Amniotic epithelial cell (primary cell): ENCODE results near the gene ZFYVE21.

Experiments
- DNase-seq: peaks from one replicate; pipeline ENCODE4 v3.0.0-alpha.2; 2010; ENCODE audit warnings: low read depth

Gene ZFYVE21

GRCh38 chr14:103705504-103706284 lies 9.9 kb upstream of the ZFYVE21 start:
- DNase-seq, result no peak

- no peak for DNase-seq
These were observed 8.9 kb upstream of the ZFYVE21 start for GRCh38 chr14:103706551-103707328.

DNA sequence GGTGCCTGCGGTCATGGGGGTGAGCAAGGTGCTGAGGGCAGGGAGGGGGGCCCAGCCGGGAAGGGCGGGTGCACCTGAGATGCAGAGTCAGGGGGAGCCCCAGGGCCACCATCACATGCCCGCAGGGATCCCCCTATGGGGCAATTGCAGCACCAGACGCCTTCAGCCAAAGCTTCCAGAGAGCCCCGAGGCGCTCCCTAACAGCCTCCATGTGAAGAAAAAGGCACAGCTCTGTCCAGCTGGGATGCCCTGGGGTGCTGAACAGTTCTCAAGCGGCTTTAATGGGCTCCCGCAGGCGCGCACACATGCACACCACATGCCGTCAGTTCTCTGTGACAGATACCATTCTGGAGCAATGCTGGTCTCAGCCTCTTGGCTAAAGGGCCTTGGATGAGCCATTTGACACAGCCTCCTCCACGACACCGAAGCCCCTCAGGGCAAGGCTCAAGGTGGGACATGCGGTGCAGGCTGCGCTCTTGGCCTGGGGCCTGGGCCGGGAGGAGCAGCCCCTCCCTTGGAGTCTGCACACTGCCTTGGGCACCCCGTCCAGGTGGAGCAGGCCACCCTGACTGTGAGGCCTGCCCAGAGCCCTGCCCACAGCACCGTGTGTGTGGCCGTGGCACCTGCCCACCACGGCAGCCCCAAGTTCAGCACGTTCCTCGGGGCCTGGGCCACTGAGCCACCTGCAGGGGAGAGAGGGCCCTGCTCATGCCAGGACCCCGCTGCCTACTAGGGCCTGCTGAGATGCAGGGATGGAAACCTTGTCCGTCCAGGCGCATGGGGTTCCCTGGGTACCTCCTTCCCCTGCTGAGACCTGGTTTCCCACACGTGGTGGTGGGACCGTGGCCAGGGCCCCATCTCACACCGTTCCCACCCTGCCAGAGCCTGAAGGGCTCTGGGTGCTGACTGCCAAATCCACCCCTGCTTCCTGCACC lies 8.0 kb upstream of the ZFYVE21 start:
- DNase-seq, result no peak

DNA sequence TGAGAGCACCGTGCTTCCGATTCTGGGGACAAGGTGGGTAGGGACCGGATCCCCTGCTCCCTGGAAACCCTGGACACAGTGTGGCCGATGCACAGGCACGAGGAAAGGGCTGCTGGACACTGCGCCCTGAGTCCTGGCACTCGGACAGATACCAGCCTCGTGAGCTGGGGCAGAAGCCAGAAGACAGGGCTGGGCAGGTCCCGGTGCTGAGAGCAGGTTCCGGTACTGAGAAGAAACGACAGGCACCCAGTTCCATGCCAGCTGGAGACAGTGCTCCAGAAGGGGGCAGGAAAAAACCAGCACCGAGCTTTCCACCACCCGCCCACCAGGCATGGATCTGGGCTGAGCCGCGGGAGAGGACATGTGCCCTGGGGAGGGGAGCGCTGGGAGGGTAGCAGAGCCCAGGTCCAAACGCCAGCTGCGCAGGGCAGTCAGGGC lies 6.8 kb upstream of the ZFYVE21 start:
- no peak for DNase-seq

- DNase-seq, result no peak
These were observed 5.8 kb upstream of the ZFYVE21 start for GRCh38 chr14:103709814-103710213.

GRCh38 chr14:103710771-103711377 lies 4.7 kb upstream of the ZFYVE21 start:
- DNase-seq, result no peak

- no peak for DNase-seq
These were observed 3.8 kb upstream of the ZFYVE21 start for GRCh38 chr14:103711516-103712431.

DNA sequence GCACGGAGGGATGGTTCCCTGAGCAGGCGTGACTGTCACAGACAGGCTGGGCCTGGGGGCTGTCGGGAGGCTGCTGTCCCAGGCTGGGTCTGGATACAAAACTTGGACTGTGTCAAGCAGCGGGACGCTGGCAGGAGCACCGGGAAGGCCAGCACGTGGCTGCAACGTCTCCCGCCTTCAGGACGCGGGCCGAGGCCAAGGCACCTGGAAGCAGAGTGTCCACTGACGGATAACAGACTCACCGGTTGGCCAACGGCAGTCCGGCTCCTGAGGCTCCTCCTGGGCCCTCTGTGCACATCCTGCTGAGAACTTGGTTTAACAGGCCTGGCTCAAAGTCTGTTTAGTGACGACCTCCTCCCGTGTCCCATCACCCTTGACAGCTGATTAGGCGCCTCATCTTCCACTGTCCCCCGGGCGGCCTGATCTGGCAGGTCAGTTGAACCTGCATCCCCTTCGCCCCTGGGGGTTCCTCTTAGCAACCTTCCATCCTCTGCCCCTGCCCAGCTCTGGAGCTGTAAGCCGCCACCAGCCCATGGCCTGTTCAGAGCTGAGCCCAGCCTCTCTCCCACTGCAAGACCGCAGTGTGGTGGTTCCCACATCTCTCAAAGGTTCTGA lies 2.9 kb upstream of the ZFYVE21 start:
- no peak for DNase-seq

- peak; percentile 28 for DNase-seq
These were observed 2.1 kb upstream of the ZFYVE21 start for GRCh38 chr14:103713304-103714062.

GRCh38 chr14:103714063-103714724 lies 1.4 kb upstream of the ZFYVE21 start:
- no peak for DNase-seq

DNA sequence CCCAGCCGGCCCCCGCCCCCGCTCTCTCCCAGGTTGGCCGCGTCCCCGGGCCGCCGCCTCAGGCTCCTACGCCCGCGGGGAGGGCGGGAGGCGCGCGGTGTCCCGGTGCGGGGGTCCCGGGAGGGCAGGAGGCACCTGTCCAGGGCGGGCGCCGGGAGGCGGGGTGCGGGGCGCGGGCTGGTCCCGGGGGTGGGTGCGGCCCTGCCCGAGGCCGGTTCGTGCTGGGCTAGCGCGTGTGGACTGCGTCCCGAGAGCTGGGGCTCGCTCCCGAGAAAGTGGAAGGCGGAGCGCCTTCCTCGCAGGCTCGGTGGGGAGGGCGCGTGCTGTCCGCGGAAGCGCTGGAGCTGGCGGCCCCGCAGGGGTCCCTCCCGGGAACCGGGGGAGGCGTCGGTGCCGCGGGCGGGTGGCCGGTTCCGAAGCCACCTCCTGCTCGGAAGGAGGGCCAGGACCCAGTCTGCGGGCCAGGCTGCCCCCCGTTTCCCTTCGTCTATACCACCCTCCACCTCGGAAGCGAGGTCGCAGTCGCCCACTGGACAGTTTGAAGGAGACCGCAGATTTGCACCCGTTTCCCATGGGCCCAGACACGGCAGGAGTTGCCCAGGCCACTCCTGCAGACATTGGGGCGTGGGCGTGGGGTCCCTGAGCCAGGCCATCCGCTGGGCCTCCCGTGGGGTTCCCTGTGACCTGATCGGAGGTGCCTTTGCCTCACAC lies 636 bp downstream of the ZFYVE21 start:
- no peak for DNase-seq

DNA sequence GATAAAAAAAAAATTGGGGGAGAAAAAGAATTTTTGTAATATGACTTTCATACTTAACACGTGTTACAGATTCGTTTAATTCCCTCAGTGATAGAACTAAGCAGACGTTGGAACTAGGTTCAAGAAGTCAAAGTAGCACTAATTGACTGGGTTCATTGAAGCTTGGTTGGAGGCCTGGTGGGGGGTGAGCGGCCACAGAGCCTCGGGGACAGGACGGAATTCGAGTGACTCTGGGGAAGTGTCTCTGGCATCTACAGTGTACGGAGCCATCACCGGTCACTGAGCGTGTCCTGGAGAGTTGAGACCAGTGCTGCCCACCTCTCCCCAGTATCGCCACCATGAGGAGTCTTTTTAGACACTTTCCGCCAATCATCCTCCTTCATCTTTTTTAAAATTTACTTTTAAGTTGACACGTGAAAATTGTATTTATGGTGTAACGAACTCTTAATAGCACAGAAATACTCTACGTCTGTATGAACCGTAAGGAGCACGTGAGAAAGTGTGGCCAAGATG lies 1.3 kb downstream of the ZFYVE21 start:
- DNase-seq, result no peak

DNA sequence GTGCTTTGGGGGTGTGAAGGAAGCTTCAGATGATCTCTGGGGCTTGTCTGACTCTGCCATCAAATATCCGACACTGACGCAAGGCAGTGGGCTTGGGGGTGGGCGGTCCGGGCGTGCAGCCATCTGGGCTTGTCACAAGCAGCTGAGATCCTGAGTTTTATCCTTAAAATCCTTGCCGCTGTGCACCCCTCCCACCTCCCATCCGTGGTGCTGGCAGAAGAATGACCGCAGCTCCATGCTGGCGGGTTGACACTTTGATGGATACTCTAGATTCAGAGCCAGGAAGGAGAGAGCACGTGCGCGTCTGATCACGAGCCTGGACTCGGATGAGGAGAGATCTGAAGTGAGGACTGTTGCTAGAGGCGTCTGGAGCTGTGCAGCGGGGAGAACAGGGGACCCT lies 3.0 kb downstream of the ZFYVE21 start:
- peak; percentile 84 for DNase-seq

DNA sequence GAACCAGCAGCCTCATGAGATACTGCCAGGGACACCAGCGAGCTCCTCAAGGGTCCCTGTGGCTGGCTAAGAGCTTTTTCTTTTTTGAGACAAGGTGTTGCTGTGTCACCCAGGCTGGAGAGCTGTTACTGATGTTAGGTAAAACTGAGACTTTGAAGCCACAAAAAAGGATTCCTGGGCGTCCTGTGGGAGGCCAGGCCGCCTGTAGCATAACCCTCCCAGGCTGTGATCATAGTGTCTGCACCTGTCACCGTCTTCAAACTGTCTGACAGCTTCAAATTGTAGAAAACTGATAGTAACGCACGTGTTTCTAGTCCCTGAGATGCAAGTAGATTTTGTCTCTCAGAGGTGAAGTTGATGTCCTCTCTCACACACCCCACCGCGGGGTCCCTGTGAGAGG lies 4.1 kb downstream of the ZFYVE21 start:
- DNase-seq, result no peak

DNA sequence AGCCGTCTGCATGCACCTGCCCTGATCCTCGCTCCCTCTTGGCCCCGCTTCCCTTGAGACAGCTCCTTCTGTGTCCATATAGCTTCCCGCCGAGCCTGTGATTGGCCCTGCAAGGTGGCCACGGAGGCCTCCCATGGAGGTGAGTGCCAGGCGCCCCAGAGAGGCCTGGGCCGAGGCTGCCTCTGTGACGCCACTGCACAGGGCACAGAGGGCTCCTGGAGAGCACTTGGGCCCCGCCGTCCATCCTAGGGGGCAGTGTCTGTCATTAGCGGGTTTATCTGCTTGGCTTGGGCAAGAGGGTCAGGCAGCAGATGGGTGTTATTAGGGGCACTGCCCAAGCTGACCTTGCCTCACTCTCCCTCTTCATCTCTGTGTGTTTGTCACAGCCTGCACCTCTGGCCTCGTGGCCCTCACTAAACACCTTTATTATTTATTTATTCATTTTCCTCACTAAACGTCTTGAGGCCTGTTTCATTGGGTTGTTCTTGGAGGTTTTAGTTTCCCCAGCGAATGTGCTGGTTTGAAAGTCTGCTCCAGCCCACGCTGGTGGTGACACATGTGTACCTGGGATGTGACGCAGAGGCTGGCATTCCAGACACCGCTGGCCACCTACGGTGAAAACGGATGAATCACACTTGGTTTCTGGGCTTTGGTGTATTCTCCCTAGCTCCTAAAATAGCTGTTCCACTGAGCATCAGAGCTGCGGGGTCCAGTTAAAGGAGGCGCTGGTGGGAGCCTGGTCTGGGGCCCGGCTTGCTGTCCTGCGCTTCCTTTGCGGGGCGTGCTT lies 5.9 kb downstream of the ZFYVE21 start:
- DNase-seq, result peak; percentile 51

- no peak for DNase-seq
These were observed 8.1 kb downstream of the ZFYVE21 start for GRCh38 chr14:103723748-103724081.

DNA sequence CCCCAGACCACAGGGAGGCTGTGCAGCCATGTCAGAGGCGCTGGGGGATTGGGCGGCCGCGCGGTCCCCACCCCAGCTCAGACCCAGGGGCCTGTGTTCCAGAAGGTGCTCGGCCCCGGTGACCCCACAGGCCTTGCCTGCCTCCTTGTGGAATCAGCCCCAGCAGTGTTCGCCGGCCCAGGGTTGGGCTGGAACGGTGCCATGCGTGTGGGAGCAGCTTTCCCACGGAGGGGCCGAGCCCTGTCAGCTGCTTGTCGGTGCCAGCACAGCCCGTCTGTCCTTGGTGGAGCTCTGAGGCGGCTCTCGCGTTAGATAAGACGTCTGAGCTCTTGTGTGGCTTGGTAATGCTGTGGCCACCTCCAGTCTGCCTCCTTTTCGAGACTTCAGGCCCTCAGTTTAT lies 8.5 kb downstream of the ZFYVE21 start:
- DNase-seq, result peak; percentile 91
